GM23338 (cell line): ENCODE data around the gene CDH15. TPM values are rescaled to one million over a fixed set of nuclear protein-coding genes. Genes with fewer than 3 reads are reported as not detected.

Source experiments
- ATAC-seq: fragments of 200-7000 bp; cut with Tn5 transposase; 3 replicates; pipeline ENCODE4 v1.9.1; 2020
- DNase-seq: peaks from one replicate; pipeline ENCODE4 v3.0.0-alpha.2; 2015; ENCODE audit warnings: low spot score
- H2AFZ ChIP-seq: fragments of 200-600 bp; sonication (generic); 2 replicates; pipeline ENCODE4 v1.8.0; 2016; ENCODE audit warnings: antibody characterized with exemption, mild to moderate bottlenecking, moderate library complexity
- H3F3A ChIP-seq: fragments of 200-600 bp; sonication (generic); replicated peaks from 2 replicates; pipeline ENCODE4 v1.8.0; 2017; ENCODE audit warnings: antibody characterized with exemption, mixed run types, low read depth
- H3K27ac ChIP-seq: fragments of 200-600 bp; sonication (generic); 2 replicates; pipeline ENCODE4 v1.6.1; 2016; ENCODE audit warnings: low read depth
- H3K27me3 ChIP-seq: fragments of 200-600 bp; sonication (generic); 2 replicates; pipeline ENCODE4 v1.8.0; 2016; ENCODE audit warnings: mild to moderate bottlenecking, mixed run types, moderate library complexity; ENCODE audit not compliant: insufficient read depth
- H3K36me3 ChIP-seq: fragments of 200-600 bp; sonication (generic); 2 replicates; pipeline ENCODE4 v1.8.0; 2016; ENCODE audit warnings: mild to moderate bottlenecking; ENCODE audit not compliant: insufficient read depth
- H3K4me1 ChIP-seq: fragments of 200-600 bp; sonication (generic); 2 replicates; pipeline ENCODE4 v1.8.0; 2016; ENCODE audit warnings: mild to moderate bottlenecking, moderate library complexity; ENCODE audit not compliant: insufficient read depth
- H3K4me2 ChIP-seq: fragments of 200-600 bp; sonication (generic); 2 replicates; pipeline ENCODE4 v1.7.1; 2017; ENCODE audit warnings: mixed run types
- H3K4me3 ChIP-seq: fragments of 200-600 bp; sonication (generic); 2 replicates; pipeline ENCODE4 v1.6.1; 2016; ENCODE audit warnings: mixed run types
- H3K79me2 ChIP-seq: fragments of 200-600 bp; sonication (generic); replicated peaks from 2 replicates; pipeline ENCODE4 v1.8.0; 2017; ENCODE audit warnings: mild to moderate bottlenecking; ENCODE audit not compliant: insufficient read depth
- H3K9me2 ChIP-seq: fragments of 200-600 bp; sonication (generic); 2 replicates; pipeline ENCODE4 v1.8.0; 2017; ENCODE audit not compliant: insufficient read depth
- H4K20me1 ChIP-seq: fragments of 200-600 bp; sonication (generic); replicated peaks from 2 replicates; pipeline ENCODE4 v1.8.0; 2017; ENCODE audit warnings: mild to moderate bottlenecking; ENCODE audit not compliant: insufficient read depth
- H3K27ac Mint-ChIP-seq: 2 replicates; pipeline ENCODE4 v1.8.0; 2020; ENCODE audit warnings: inconsistent platforms, mild to moderate bottlenecking, moderate library complexity, mixed read lengths
- H3K27me3 Mint-ChIP-seq: 3 replicates; pipeline ENCODE4 v1.8.0; 2022; ENCODE audit warnings: low read depth, mild to moderate bottlenecking, moderate library complexity, mixed read lengths, inconsistent platforms; ENCODE audit not compliant: insufficient read depth, poor library complexity
- H3K36me3 Mint-ChIP-seq: 3 replicates; pipeline ENCODE4 v1.8.0; 2021; ENCODE audit warnings: low read depth, mild to moderate bottlenecking, inconsistent platforms, moderate library complexity, mixed read lengths
- H3K4me1 Mint-ChIP-seq: 3 replicates; pipeline ENCODE4 v1.8.0; 2020; ENCODE audit warnings: mild to moderate bottlenecking, inconsistent platforms, mixed read lengths
- H3K4me3 Mint-ChIP-seq: 3 replicates; pipeline ENCODE4 v1.8.0; 2021; ENCODE audit warnings: moderate library complexity, mild to moderate bottlenecking, inconsistent platforms, mixed read lengths
- H3K9me3 Mint-ChIP-seq: 3 replicates; pipeline ENCODE4 v1.8.0; 2020; ENCODE audit warnings: moderate library complexity, mild to moderate bottlenecking, inconsistent platforms, mixed read lengths
- CREB1 ChIP-seq: fragments of 250-450 bp; sonication (Bioruptor Pico); IDR thresholded peaks from 2 replicates; pipeline ENCODE4 v1.5.0; 2020; ENCODE audit warnings: low read depth, mild to moderate bottlenecking, moderate library complexity
- EZH2 ChIP-seq: fragments of 200-600 bp; sonication (generic); IDR thresholded peaks from one replicate; pipeline ENCODE4 v1.8.0; 2017; ENCODE audit warnings: antibody characterized with exemption, mild to moderate bottlenecking, low read depth; ENCODE audit not compliant: unreplicated experiment
- NANOG ChIP-seq: IDR thresholded peaks from 2 replicates; pipeline ENCODE4 v1.6.1; 2016; ENCODE audit warnings: antibody characterized with exemption, borderline replicate concordance
- POLR2AphosphoS5 ChIP-seq: IDR thresholded peaks from 2 replicates; pipeline ENCODE4 v1.6.1; 2016; ENCODE audit warnings: antibody characterized with exemption, low read depth
- ZNF462 ChIP-seq: fragments of 250-450 bp; sonication (Bioruptor Pico); IDR thresholded peaks from 2 replicates; pipeline ENCODE4 v1.5.0; 2020; ENCODE audit warnings: mild to moderate bottlenecking, moderate library complexity
- polyA plus RNA-seq: library from polyadenylated mRNA; unstranded; fragments of >200 nt; fragmentation: Nextera tagmentation; extraction: Ambion mirVana; gene quantifications from 2 replicates; pipeline ENCODE4 v1.2.1, GENCODE V29; 2016
- total RNA-seq: library from RNA; depleted of rRNA; stranded (reverse); fragments of >200 nt; shearing (Covaris generic); gene quantifications from 2 replicates; pipeline ENCODE4 v1.2.3, GENCODE V29; 2014
- TF ChIP-seq, protein P1 (sequence below): IDR thresholded peaks from one replicate; pipeline ENCODE4 v1.6.1; 2018; ENCODE audit warnings: antibody characterized with exemption; ENCODE audit not compliant: unreplicated experiment
- TF ChIP-seq, protein P2 (sequence below), 2 experiments: fragments of 200-600 bp in 1 of 2; sonication (generic) in 1 of 2; conservative IDR thresholded peaks; 2 replicates each; pipeline versions ENCODE4 v1.5.1 to v1.6.1; 2016 to 2017; ENCODE audit warnings: antibody characterized with exemption in 2 of 2, low read depth in 2 of 2, mild to moderate bottlenecking in 2 of 2, moderate library complexity in 1 of 2

CDH15 gene
- total and polyA plus RNA-seq, 2 experiments from 2014 or later: 0.61 to 1.0 TPM

DNA sequence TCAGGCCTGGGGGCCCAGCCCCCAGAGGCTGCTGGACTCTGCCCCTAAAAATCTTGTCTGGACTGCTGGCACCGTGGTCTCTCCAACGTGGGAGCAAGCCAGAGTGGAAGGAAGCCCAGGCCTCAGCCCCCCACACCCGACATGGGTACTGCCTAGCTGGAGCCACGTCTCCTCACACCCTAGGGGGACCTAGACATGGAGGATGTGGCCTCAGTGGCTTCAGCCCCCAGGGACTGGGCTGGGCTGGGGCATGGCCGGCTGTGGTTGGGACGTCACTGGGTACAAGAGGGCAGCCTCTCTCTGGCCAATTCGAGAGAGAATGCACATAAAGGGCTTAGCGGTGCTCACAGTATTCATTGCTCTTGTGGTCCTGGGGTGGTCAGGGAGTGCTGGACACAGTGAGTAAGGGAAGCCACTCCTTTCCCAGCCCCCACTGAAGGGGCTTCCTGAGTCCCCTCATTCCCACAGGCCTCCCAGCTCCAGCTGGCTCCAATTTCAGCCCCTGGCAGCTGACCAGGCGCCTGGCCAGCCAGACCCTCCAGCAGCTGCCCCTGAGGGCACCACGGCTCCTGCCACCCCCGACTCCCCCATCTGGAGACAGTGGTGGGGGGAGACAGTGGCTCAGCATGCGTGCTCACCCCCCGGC, 1.1 kb downstream of the CDH15 start:
- Histone ChIP-seq H3K9me2 (no peaks in the 10 kb centered on the region), H3F3A (no peaks in the 10 kb centered on the region), H3K27me3 (no peaks in the 10 kb centered on the region), H2AFZ (no peak overlapping the region), H3K79me2 (no peaks in the 10 kb centered on the region), H3K4me1 (peaks cover 12% of the 10 kb centered on the region), H4K20me1 (no peaks in the 10 kb centered on the region), H3K4me3 (no peak overlapping the region), H3K27ac (no peak overlapping the region), H3K36me3 (no peaks in the 10 kb centered on the region), H3K4me2 (peak overlapping the region; percentile 60; the same call in 1 of the 2 replicates)
- no peaks in the 10 kb centered on the region for H3K36me3 Mint-ChIP-seq
- TF ChIP-seq, protein P1, sequence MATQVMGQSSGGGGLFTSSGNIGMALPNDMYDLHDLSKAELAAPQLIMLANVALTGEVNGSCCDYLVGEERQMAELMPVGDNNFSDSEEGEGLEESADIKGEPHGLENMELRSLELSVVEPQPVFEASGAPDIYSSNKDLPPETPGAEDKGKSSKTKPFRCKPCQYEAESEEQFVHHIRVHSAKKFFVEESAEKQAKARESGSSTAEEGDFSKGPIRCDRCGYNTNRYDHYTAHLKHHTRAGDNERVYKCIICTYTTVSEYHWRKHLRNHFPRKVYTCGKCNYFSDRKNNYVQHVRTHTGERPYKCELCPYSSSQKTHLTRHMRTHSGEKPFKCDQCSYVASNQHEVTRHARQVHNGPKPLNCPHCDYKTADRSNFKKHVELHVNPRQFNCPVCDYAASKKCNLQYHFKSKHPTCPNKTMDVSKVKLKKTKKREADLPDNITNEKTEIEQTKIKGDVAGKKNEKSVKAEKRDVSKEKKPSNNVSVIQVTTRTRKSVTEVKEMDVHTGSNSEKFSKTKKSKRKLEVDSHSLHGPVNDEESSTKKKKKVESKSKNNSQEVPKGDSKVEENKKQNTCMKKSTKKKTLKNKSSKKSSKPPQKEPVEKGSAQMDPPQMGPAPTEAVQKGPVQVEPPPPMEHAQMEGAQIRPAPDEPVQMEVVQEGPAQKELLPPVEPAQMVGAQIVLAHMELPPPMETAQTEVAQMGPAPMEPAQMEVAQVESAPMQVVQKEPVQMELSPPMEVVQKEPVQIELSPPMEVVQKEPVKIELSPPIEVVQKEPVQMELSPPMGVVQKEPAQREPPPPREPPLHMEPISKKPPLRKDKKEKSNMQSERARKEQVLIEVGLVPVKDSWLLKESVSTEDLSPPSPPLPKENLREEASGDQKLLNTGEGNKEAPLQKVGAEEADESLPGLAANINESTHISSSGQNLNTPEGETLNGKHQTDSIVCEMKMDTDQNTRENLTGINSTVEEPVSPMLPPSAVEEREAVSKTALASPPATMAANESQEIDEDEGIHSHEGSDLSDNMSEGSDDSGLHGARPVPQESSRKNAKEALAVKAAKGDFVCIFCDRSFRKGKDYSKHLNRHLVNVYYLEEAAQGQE: no peak
- TF ChIP-seq POLR2AphosphoS5 (no peak), ZNF462 (CRISPR knock-in tag) (no peak), EZH2 (no peak), CREB1 (no peak), NANOG (no peak)
- TF ChIP-seq, protein P2, sequence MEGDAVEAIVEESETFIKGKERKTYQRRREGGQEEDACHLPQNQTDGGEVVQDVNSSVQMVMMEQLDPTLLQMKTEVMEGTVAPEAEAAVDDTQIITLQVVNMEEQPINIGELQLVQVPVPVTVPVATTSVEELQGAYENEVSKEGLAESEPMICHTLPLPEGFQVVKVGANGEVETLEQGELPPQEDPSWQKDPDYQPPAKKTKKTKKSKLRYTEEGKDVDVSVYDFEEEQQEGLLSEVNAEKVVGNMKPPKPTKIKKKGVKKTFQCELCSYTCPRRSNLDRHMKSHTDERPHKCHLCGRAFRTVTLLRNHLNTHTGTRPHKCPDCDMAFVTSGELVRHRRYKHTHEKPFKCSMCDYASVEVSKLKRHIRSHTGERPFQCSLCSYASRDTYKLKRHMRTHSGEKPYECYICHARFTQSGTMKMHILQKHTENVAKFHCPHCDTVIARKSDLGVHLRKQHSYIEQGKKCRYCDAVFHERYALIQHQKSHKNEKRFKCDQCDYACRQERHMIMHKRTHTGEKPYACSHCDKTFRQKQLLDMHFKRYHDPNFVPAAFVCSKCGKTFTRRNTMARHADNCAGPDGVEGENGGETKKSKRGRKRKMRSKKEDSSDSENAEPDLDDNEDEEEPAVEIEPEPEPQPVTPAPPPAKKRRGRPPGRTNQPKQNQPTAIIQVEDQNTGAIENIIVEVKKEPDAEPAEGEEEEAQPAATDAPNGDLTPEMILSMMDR (conservative IDR thresholded peaks at IDR 0.05; ENCODE audit: low read depth in 2 of 2): no peak
- H3K4me1 Mint-ChIP-seq: peaks cover 16% of the 10 kb centered on the region
- H3K27me3 Mint-ChIP-seq: peaks cover 14% of the 10 kb centered on the region
- no peak overlapping the region for H3K27ac Mint-ChIP-seq
- H3K4me3 Mint-ChIP-seq: peak overlapping the region; percentile 19; the same call in 1 of the 3 replicates
- ATAC-seq (no peak), DNase-seq (no peak)
- no peaks in the 10 kb centered on the region for H3K9me3 Mint-ChIP-seq
